ENCODE data around the gene TSPAN17. TPM values are rescaled to one million over a fixed set of nuclear protein-coding genes. Genes with fewer than 3 reads are reported as not detected.
"Not testable (repeated sequence)": the region's sequence is repeated elsewhere in the genome, so short reads cannot be mapped to it uniquely, and the experiment has no call there.

The TSPAN17 gene
- total RNA-seq: 21.2 TPM

- DNase-seq (ENCODE audit: low spot score in 2 of 2) (peak; percentile 99 to 100), FAIRE-seq (peak; percentile 73)
Measured at GRCh38 chr5:176647030-176647842, at the start of gene TSPAN17. Gene TSPAN17 (plus strand): TSS chr5:176647484. CDS start chr5:176647616, 132 bp downstream.

GRCh38 chr5:176599749-176600430 lies 47.4 kb upstream of the TSPAN17 start:
- DNase-seq (ENCODE audit: low spot score in 2 of 2); FAIRE-seq: not testable (repeated sequence)

GRCh38 chr5:176601901-176602482 lies 45.3 kb upstream of the TSPAN17 start:
- no peak for FAIRE-seq
- DNase-seq (ENCODE audit: low spot score in 2 of 2): no peak

GRCh38 chr5:176603091-176603490 lies 44.2 kb upstream of the TSPAN17 start:
- DNase-seq (ENCODE audit: low spot score in 2 of 2) (no peak), FAIRE-seq (no peak)

- DNase-seq (ENCODE audit: low spot score in 2 of 2) (no peak), FAIRE-seq (no peak)
Measured at GRCh38 chr5:176606032-176606431, 41.3 kb upstream of the TSPAN17 start.

- DNase-seq (ENCODE audit: low spot score in 2 of 2): no peak
- no peak for FAIRE-seq
Measured at GRCh38 chr5:176606875-176607274, 40.4 kb upstream of the TSPAN17 start.

GRCh38 chr5:176608142-176608705 lies 39.1 kb upstream of the TSPAN17 start:
- no peak for DNase-seq (ENCODE audit: low spot score in 2 of 2)
- no peak for FAIRE-seq

- DNase-seq (ENCODE audit: low spot score in 2 of 2) (no peak), FAIRE-seq (no peak)
Measured at GRCh38 chr5:176608937-176609723, 38.2 kb upstream of the TSPAN17 start.

GRCh38 chr5:176609724-176610434 lies 37.4 kb upstream of the TSPAN17 start, which contains the start of gene GPRIN1:
Gene GPRIN1 (minus strand): TSS chr5:176610156. CDS start chr5:176599834, 10,322 bp downstream.
- FAIRE-seq (no peak), DNase-seq (ENCODE audit: low spot score in 2 of 2) (peak; percentile 89 to 91)

GRCh38 chr5:176610435-176610773 lies 36.9 kb upstream of the TSPAN17 start:
- FAIRE-seq (no peak), DNase-seq (ENCODE audit: low spot score in 2 of 2) (no peak)

- peak in 1 of 2 donors; percentile 61 for DNase-seq (ENCODE audit: low spot score in 2 of 2)
- no peak for FAIRE-seq
Measured at GRCh38 chr5:176611435-176611834, 35.8 kb upstream of the TSPAN17 start.

- FAIRE-seq (no peak), DNase-seq (ENCODE audit: low spot score in 2 of 2) (no peak)
Measured at GRCh38 chr5:176612008-176612407, 35.3 kb upstream of the TSPAN17 start.

GRCh38 chr5:176612855-176613254 lies 34.4 kb upstream of the TSPAN17 start:
- FAIRE-seq (no peak), DNase-seq (ENCODE audit: low spot score in 2 of 2) (no peak)

GRCh38 chr5:176614805-176615478 lies 32.3 kb upstream of the TSPAN17 start:
- FAIRE-seq: no peak
- DNase-seq (ENCODE audit: low spot score in 2 of 2): no peak

- FAIRE-seq (no peak), DNase-seq (ENCODE audit: low spot score in 2 of 2) (no peak)
Measured at GRCh38 chr5:176616511-176616910, 30.8 kb upstream of the TSPAN17 start.

GRCh38 chr5:176618783-176619182 lies 28.5 kb upstream of the TSPAN17 start:
- DNase-seq (ENCODE audit: low spot score in 2 of 2) (no peak), FAIRE-seq (no peak)

GRCh38 chr5:176619203-176619568 lies 28.1 kb upstream of the TSPAN17 start:
- DNase-seq (ENCODE audit: low spot score in 2 of 2) (peak; percentile 80 to 90), FAIRE-seq (no peak)

- DNase-seq (ENCODE audit: low spot score in 2 of 2): no peak
- no peak for FAIRE-seq
Measured at GRCh38 chr5:176619569-176620332, 27.5 kb upstream of the TSPAN17 start.
